NCI-H69 (cell line): Measurements from ENCODE around the gene MYO6.

Experiments
- DNase-seq: peaks from one replicate; lab custom pipeline; 2025; lab: John Stamatoyannopoulos, UW

MYO6 gene

DNA sequence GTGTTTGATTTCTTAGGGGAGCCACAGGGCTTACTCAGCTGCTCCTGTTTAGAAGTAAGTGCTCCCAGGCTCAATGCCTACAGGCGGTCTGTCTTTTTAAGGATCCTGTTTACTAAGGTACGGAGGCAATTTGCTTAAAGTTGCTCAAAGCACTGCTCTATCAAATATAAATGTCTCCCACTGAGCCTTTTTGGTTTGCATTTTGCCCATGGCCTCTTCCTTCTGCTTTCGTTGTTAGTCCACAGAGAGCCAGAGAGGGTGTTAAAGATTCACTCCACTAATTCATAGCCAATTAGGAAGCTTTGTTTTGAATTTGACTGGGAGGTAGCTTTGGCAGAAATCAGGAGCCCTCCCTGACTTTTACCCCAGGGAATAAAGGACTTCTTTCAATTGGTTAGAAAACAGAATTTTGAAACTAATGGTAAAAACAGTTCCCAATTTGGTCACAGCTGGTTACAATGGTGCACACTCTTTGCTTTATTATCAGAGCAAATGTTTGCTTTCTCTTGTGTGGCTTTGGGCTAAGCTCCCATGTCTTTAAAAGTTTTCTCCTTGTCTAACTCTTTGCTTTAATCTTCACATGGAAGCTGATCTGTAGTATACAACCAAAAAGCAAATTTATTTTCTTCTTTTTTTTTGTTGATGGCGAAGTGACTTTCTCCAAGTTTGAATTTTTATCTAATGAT, 197.2 kb downstream of the MYO6 start:
- DNase-seq, result peak; percentile 96

DNA sequence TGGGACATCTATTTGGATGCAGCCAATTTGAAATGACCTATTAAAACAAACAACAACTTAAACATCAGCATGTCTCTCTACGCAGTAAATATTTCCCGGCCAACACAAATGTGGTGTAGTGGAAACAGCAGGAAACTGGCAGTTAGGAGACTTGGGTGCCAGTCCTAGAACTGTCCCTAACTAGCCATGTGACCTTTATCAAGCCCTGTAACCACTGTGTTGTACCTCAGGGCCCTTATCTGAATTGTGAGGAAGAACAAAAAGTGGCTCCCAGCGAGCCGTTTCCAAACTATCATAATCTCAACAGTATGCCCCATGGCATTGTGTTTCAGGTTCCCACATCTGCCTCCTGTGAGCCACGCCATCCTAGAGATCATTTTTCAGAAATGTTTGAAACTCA, 198.9 kb downstream of the MYO6 start:
- DNase-seq, result no peak

DNA sequence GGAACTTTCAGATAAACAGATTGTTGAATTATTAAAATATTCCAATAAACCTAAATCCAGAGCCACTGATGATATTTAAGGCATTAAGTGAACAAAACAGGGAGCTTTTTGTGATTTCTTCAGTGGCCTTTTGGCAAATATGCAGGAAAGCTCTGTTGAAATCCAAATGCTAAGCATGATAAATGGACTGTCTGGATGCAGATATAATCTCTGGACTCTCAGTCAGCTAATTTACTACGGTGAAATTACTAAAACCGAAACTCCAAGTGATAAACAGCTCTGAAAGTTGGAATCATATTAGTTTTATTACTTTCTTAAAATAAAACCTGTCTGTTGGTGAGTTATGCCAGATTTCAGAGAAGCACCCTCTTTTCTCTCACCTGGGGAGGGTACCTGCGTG, 203.1 kb downstream of the MYO6 start:
- DNase-seq, result no peak

DNA sequence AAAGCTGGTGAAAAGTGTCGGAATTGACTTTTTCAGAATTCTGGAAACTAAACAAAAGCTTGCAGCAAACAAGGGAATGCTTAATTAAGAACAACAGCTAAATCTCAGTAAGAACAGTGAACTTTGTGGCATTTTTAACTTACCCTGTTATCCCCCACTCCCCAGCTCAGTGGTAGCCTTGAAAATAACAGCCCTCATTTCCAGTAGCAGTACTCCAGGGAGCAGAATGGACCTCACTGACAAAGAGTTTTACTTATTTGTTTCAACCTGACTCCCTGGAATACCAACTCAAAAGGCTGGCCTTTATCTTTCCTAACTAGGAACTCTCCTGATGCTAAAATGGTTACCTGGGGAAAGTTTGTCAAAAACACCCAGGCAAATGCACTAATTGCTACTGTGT, 214.5 kb downstream of the MYO6 start:
- DNase-seq, result peak; percentile 69

DNA sequence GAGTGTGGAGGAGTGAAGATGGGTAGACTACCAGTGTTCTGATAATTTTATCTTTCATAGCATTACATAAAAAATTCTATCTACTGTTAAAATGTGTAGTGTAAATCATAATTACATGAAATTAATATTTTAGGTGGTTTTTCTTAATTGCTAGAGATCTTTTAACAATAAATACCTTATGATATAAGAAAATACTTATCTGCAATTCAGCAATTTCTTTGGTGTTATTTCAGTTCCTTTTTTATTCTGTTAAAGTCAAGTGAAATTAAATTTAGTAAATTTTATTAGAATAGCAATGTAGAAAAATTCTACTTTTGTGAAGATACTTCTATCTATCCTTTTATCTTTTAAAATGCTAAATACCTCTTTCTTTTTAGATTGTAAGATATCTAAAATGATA, 219.1 kb downstream of the MYO6 start:
- DNase-seq, result no peak
